ENCODE measurements around the gene PIGQ.

The PIGQ gene

GRCh38 chr16:583815-584591 lies 14.2 kb downstream of the PIGQ start:
- no peak for TF ChIP-seq CTCF (conservative IDR thresholded peaks at IDR 0.05)
- H3K27ac ChIP-seq, result no peak overlapping the region

GRCh38 chr16:585351-585750 lies 15.6 kb downstream of the PIGQ start:
- H3K27ac ChIP-seq, result no peak overlapping the region
- TF ChIP-seq CTCF (conservative IDR thresholded peaks at IDR 0.05), result peak; percentile 28

- H3K27ac ChIP-seq, result no peak overlapping the region
- TF ChIP-seq CTCF (conservative IDR thresholded peaks at IDR 0.05), result no peak
Observed at GRCh38 chr16:586047-586644, 16.4 kb downstream of the PIGQ start.

GRCh38 chr16:586645-587590 lies 17.1 kb downstream of the PIGQ start:
- TF ChIP-seq CTCF (conservative IDR thresholded peaks at IDR 0.05), result no peak
- H3K27ac ChIP-seq, result peak overlapping the region; percentile 94

GRCh38 chr16:588639-588888 lies 18.8 kb downstream of the PIGQ start:
- peak overlapping the region; percentile 94 for H3K27ac ChIP-seq
- TF ChIP-seq CTCF (conservative IDR thresholded peaks at IDR 0.05), result no peak

GRCh38 chr16:588889-589657 lies 19.3 kb downstream of the PIGQ start:
- TF ChIP-seq CTCF (conservative IDR thresholded peaks at IDR 0.05), result no peak
- peak overlapping the region; percentile 94 for H3K27ac ChIP-seq

All from VCaP (cell line).